ENCODE measurements around the gene ZNF737.
A peak's percentile ranks its signal among the peaks of the same experiment; 100 is the strongest.
"Not testable (repeated sequence)": the region's sequence is repeated elsewhere in the genome, so short reads cannot be mapped to it uniquely, and the experiment has no call there.

Gene ZNF737

GRCh38 chr19:20565321-20566018 is at the start of gene ZNF737:
Gene ZNF737 (minus strand): TSS chr19:20565781. CDS start chr19:20565640, 141 bp downstream.
- Histone ChIP-seq H3K4me3 (peak within 1 kb of the TSS; percentile 85), H3K4me2 (peak within 1 kb of the TSS; percentile 67), H3K9me3 (peaks cover 85% of the 10 kb centered on the region), H3K36me3 (peaks cover 39% of the 10 kb centered on the region), H3K9ac (peak within 1 kb of the TSS; percentile 96), H3K27me3 (no peaks in the 10 kb centered on the region), H3K4me1 (peaks cover 6% of the 10 kb centered on the region), H3K27ac (peak within 1 kb of the TSS; percentile 96), H4K20me1 (no peaks in the 10 kb centered on the region)
- no peak for TF ChIP-seq Cebpa-rat (IDR thresholded peaks at IDR 0.05)

GRCh38 chr19:20614971-20615370 is 49.4 kb upstream of the ZNF737 start:
- H3K9ac ChIP-seq, H4K20me1 ChIP-seq, H3K27ac ChIP-seq, H3K4me3 ChIP-seq, H3K4me1 ChIP-seq, H3K4me2 ChIP-seq, H3K27me3 ChIP-seq, H3K36me3 ChIP-seq: not testable (repeated sequence)
- peaks cover 17% of the 10 kb centered on the region for H3K9me3 ChIP-seq

GRCh38 chr19:20612711-20613316 is 47.2 kb upstream of the ZNF737 start:
- Histone ChIP-seq H4K20me1 (no peaks in the 10 kb centered on the region), H3K4me2 (peak overlapping the region; percentile 34; the same call in 1 of the 2 replicates), H3K36me3 (no peaks in the 10 kb centered on the region), H3K4me1 (0 out of 2 replicates have a peak, but pooled peaks cover 4% of the 10 kb centered on the region), H3K27ac (no peak overlapping the region), H3K27me3 (no peaks in the 10 kb centered on the region), H3K9me3 (peaks cover 21% of the 10 kb centered on the region), H3K4me3 (no peak overlapping the region), H3K9ac (no peak overlapping the region)
- TF ChIP-seq Cebpa-rat (IDR thresholded peaks at IDR 0.05), result no peak

GRCh38 chr19:20611866-20612265 is 46.3 kb upstream of the ZNF737 start:
- no peak for TF ChIP-seq Cebpa-rat (IDR thresholded peaks at IDR 0.05)
- H3K27ac ChIP-seq, result no peak overlapping the region
- no peaks in the 10 kb centered on the region for H4K20me1 ChIP-seq
- peaks cover 25% of the 10 kb centered on the region for H3K9me3 ChIP-seq
- H3K9ac ChIP-seq, result no peak overlapping the region
- H3K4me3 ChIP-seq, result no peak overlapping the region
- no peaks in the 10 kb centered on the region for H3K36me3 ChIP-seq
- H3K4me1 ChIP-seq, result 0 out of 2 replicates have a peak, but pooled peaks cover 4% of the 10 kb centered on the region
- H3K4me2 ChIP-seq, result no peak overlapping the region
- H3K27me3 ChIP-seq, result no peaks in the 10 kb centered on the region

- Histone ChIP-seq H3K9ac (no peak overlapping the region), H3K4me2 (no peak overlapping the region), H3K4me3 (no peak overlapping the region), H3K4me1 (0 out of 2 replicates have a peak, but pooled peaks cover 2% of the 10 kb centered on the region), H3K9me3 (peaks cover 30% of the 10 kb centered on the region), H3K36me3 (no peaks in the 10 kb centered on the region), H3K27me3 (no peaks in the 10 kb centered on the region), H4K20me1 (no peaks in the 10 kb centered on the region), H3K27ac (no peak overlapping the region)
- TF ChIP-seq Cebpa-rat (IDR thresholded peaks at IDR 0.05), result no peak
These were observed 42.4 kb upstream of the ZNF737 start for GRCh38 chr19:20607943-20608342.

GRCh38 chr19:20558571-20558970 is 7.0 kb downstream of the ZNF737 start:
- Histone ChIP-seq H3K9ac (no peak overlapping the region), H3K27me3 (no peaks in the 10 kb centered on the region), H3K4me2 (no peak overlapping the region), H3K27ac (no peak overlapping the region), H4K20me1 (no peaks in the 10 kb centered on the region), H3K36me3 (peaks cover 100% of the 10 kb centered on the region), H3K4me3 (peak overlapping the region; percentile 41; the same call in 1 of the 2 replicates), H3K9me3 (peaks cover 100% of the 10 kb centered on the region), H3K4me1 (no peaks in the 10 kb centered on the region)
- no peak for TF ChIP-seq Cebpa-rat (IDR thresholded peaks at IDR 0.05)

GRCh38 chr19:20558011-20558410 is 7.6 kb downstream of the ZNF737 start:
- Histone ChIP-seq H3K9ac (no peak overlapping the region), H3K27ac (no peak overlapping the region), H3K9me3 (peaks cover 100% of the 10 kb centered on the region), H3K36me3 (peaks cover 100% of the 10 kb centered on the region), H3K27me3 (no peaks in the 10 kb centered on the region), H3K4me3 (peak overlapping the region; percentile 31; the same call in 1 of the 2 replicates), H3K4me2 (no peak overlapping the region), H3K4me1 (no peaks in the 10 kb centered on the region), H4K20me1 (no peaks in the 10 kb centered on the region)
- TF ChIP-seq Cebpa-rat (IDR thresholded peaks at IDR 0.05), result no peak

- Histone ChIP-seq H3K9me3 (peaks cover 100% of the 10 kb centered on the region), H3K4me3 (peak overlapping the region; percentile 56), H3K36me3 (peaks cover 99% of the 10 kb centered on the region)
- H3K4me1 ChIP-seq, H3K27ac ChIP-seq, H3K4me2 ChIP-seq, H4K20me1 ChIP-seq, H3K9ac ChIP-seq, H3K27me3 ChIP-seq: not testable (repeated sequence)
These were observed 20.8 kb downstream of the ZNF737 start for GRCh38 chr19:20544667-20545333.

GRCh38 chr19:20530303-20530702 is 35.3 kb downstream of the ZNF737 start:
- H3K4me2 ChIP-seq, H3K27ac ChIP-seq, H3K9ac ChIP-seq, H3K4me1 ChIP-seq, H3K4me3 ChIP-seq, H3K27me3 ChIP-seq, H4K20me1 ChIP-seq: not testable (repeated sequence)
- H3K36me3 ChIP-seq, result peaks cover 58% of the 10 kb centered on the region
- H3K9me3 ChIP-seq, result peaks cover 80% of the 10 kb centered on the region
